ENCODE results near the gene DOK6. TPM values are rescaled to one million over a fixed set of nuclear protein-coding genes. Genes with fewer than 3 reads are reported as not detected.

Gene DOK6
- total RNA-seq, 2 experiments from 2014 or later = not detected

GRCh38 chr18:69890558-69890957 lies 489.9 kb downstream of the DOK6 start:
- Histone ChIP-seq H3K36me3 (ENCODE audit: insufficient read depth, low read length) (peaks cover 31% of the 10 kb centered on the region), H3K4me1 (ENCODE audit: insufficient read depth, low read length) (peaks cover 24% of the 10 kb centered on the region), H3K27me3 (ENCODE audit: control insufficient read depth in 1 of 2, insufficient read depth in 2 of 2, low read length in 2 of 2) (no peaks in the 10 kb centered on the region), H3K4me3 (ENCODE audit: low read length) (no peak overlapping the region), H3K27ac (ENCODE audit: low read depth in 1 of 2, low read length in 2 of 2) (no peak overlapping the region), H3K9me3 (ENCODE audit: control insufficient read depth in 1 of 2, insufficient read depth in 1 of 2, low read length in 2 of 2) (no peaks in the 10 kb centered on the region)
- intact Hi-C loops (cut with DNase I, micrococcal nuclease) = no loop called here
- DNase-seq (no peak), ATAC-seq (ENCODE audit: poor library complexity) (no peak)
- ChIA-PET POLR2A (interaction anchor here (1.1 kb wide), 1 partner anchor 64 kb away, joined by 3 read pairs; no protein-coding TSS in a partner anchor), CTCF (no interaction called here)
- H3K4me3 Mint-ChIP-seq = no peak overlapping the region
- peaks cover 84% of the 10 kb centered on the region for H3K4me1 Mint-ChIP-seq (ENCODE audit: low read depth)
- H3K9me3 Mint-ChIP-seq = peaks cover 5% of the 10 kb centered on the region
- H3K27ac Mint-ChIP-seq = peak overlapping the region; percentile 50
- H3K36me3 Mint-ChIP-seq (ENCODE audit: low read depth) = peaks cover 82% of the 10 kb centered on the region
- no peaks in the 10 kb centered on the region for H3K27me3 Mint-ChIP-seq
- no peak for TF ChIP-seq CTCF (IDR thresholded peaks at IDR 0.05)

- peaks cover 34% of the 10 kb centered on the region for H3K36me3 ChIP-seq (ENCODE audit: insufficient read depth, low read length)
- Mint-ChIP-seq H3K27me3 (no peaks in the 10 kb centered on the region), H3K4me1 (ENCODE audit: low read depth) (peaks cover 94% of the 10 kb centered on the region), H3K36me3 (ENCODE audit: low read depth) (peaks cover 82% of the 10 kb centered on the region), H3K4me3 (no peak overlapping the region), H3K9me3 (peaks cover 5% of the 10 kb centered on the region), H3K27ac (peak overlapping the region; percentile 86)
- ChIA-PET POLR2A (no interaction called here), CTCF (no interaction called here)
- ATAC-seq (ENCODE audit: poor library complexity) (no peak), DNase-seq (no peak)
- H3K27me3 ChIP-seq (ENCODE audit: control insufficient read depth in 1 of 2, insufficient read depth in 2 of 2, low read length in 2 of 2) = no peaks in the 10 kb centered on the region
- H3K9me3 ChIP-seq (ENCODE audit: control insufficient read depth in 1 of 2, insufficient read depth in 1 of 2, low read length in 2 of 2) = no peaks in the 10 kb centered on the region
- TF ChIP-seq CTCF (IDR thresholded peaks at IDR 0.05) = no peak
- intact Hi-C loops (cut with DNase I, micrococcal nuclease) = no loop called here
- peaks cover 38% of the 10 kb centered on the region for H3K4me1 ChIP-seq (ENCODE audit: insufficient read depth, low read length)
- no peak overlapping the region for H3K4me3 ChIP-seq (ENCODE audit: low read length)
- H3K27ac ChIP-seq (ENCODE audit: low read depth in 1 of 2, low read length in 2 of 2) = peak overlapping the region in 1 of 2 donors; percentile 27
Observed at GRCh38 chr18:69894467-69894866, 493.8 kb downstream of the DOK6 start.

- peak overlapping the region; percentile 86 for H3K27ac Mint-ChIP-seq
- no peak for ATAC-seq (ENCODE audit: poor library complexity)
- TF ChIP-seq CTCF (IDR thresholded peaks at IDR 0.05) = no peak
- H3K4me1 Mint-ChIP-seq (ENCODE audit: low read depth) = peaks cover 91% of the 10 kb centered on the region
- ChIA-PET CTCF (no interaction called here), POLR2A (no interaction called here)
- peak in 6 of 14 experiments; percentile 1 to 79 (median 42) for DNase-seq
- H3K4me3 Mint-ChIP-seq = no peak overlapping the region
- H3K27ac ChIP-seq (ENCODE audit: low read depth in 1 of 2, low read length in 2 of 2) = peak overlapping the region in 1 of 2 donors; percentile 53
- intact Hi-C loops (cut with DNase I, micrococcal nuclease) = no loop called here
- peaks cover 36% of the 10 kb centered on the region for H3K4me1 ChIP-seq (ENCODE audit: insufficient read depth, low read length)
- peak overlapping the region; percentile 10 for H3K4me3 ChIP-seq (ENCODE audit: low read length)
- H3K36me3 Mint-ChIP-seq (ENCODE audit: low read depth) = peaks cover 79% of the 10 kb centered on the region
- H3K9me3 ChIP-seq (ENCODE audit: control insufficient read depth in 1 of 2, insufficient read depth in 1 of 2, low read length in 2 of 2) = no peaks in the 10 kb centered on the region
- no peaks in the 10 kb centered on the region for H3K27me3 Mint-ChIP-seq
- H3K9me3 Mint-ChIP-seq = peaks cover 5% of the 10 kb centered on the region
- H3K27me3 ChIP-seq (ENCODE audit: control insufficient read depth in 1 of 2, insufficient read depth in 2 of 2, low read length in 2 of 2) = no peaks in the 10 kb centered on the region
- peaks cover 34% of the 10 kb centered on the region for H3K36me3 ChIP-seq (ENCODE audit: insufficient read depth, low read length)
Observed at GRCh38 chr18:69895066-69896047, 494.7 kb downstream of the DOK6 start.

All from CD4-positive, alpha-beta T cell (primary cell).